Islet precursor cell (in vitro differentiated cells): Measurements from ENCODE around the gene SH3GLB1.
A peak's percentile ranks its signal among the peaks of the same experiment; 100 is the strongest.

Experiments used
- DNase-seq: peaks from one replicate; pipeline ENCODE4 v3.0.0-alpha.2; 2018

Gene SH3GLB1

GRCh38 chr1:86774305-86775295 is 70.2 kb downstream of the SH3GLB1 start:
- DNase-seq, result peak; percentile 95

- DNase-seq, result no peak
Observed at GRCh38 chr1:86775395-86775794, 71.0 kb downstream of the SH3GLB1 start.

- DNase-seq, result no peak
Observed at GRCh38 chr1:86776108-86776507, 71.7 kb downstream of the SH3GLB1 start.

- DNase-seq, result no peak
Observed at GRCh38 chr1:86778569-86779239, 74.3 kb downstream of the SH3GLB1 start.

GRCh38 chr1:86779308-86780191 is 75.2 kb downstream of the SH3GLB1 start:
- DNase-seq, result no peak

GRCh38 chr1:86782482-86782881 is 78.1 kb downstream of the SH3GLB1 start:
- no peak for DNase-seq

- no peak for DNase-seq
Observed at GRCh38 chr1:86787621-86788020, 83.2 kb downstream of the SH3GLB1 start.

- no peak for DNase-seq
Observed at GRCh38 chr1:86788300-86789206, 84.2 kb downstream of the SH3GLB1 start.

- no peak for DNase-seq
Observed at GRCh38 chr1:86795316-86795715, 90.9 kb downstream of the SH3GLB1 start.
